Ascending aorta (tissue), 2 donors: ENCODE measurements around the gene MXD4. TPM values are rescaled to one million over a fixed set of nuclear protein-coding genes. Genes with fewer than 3 reads are reported as not detected.

Experiments used
- DNase-seq, 2 donors: peaks; one replicate each; pipeline ENCODE4 v3.0.0-alpha.2; 2019; ENCODE audit warnings: low spot score in 2 of 2
- H3K27ac ChIP-seq, 2 donors: fragments of 200-600 bp; sonication (generic); one replicate each; pipeline ENCODE4 v1.5.1; 2016 to 2017; ENCODE audit warnings: mild to moderate bottlenecking in 1 of 2
- H3K27me3 ChIP-seq: fragments of 200-600 bp; sonication (generic); one replicate; pipeline ENCODE4 v1.5.1; 2017
- H3K36me3 ChIP-seq, 2 donors: fragments of 200-600 bp; sonication (generic); one replicate each; pipeline ENCODE4 v1.5.1; 2016
- H3K4me1 ChIP-seq, 2 donors: fragments of 200-600 bp; sonication (generic); one replicate each; pipeline ENCODE4 v1.5.1; 2016 to 2017; ENCODE audit warnings: mild to moderate bottlenecking in 1 of 2
- H3K4me3 ChIP-seq, 2 donors: fragments of 200-600 bp; sonication (generic); one replicate each; pipeline ENCODE4 v1.5.1; 2016 to 2017; ENCODE audit warnings: mild to moderate bottlenecking in 1 of 2
- H3K9me3 ChIP-seq, 2 donors: fragments of 200-600 bp; sonication (generic); one replicate each; pipeline ENCODE4 v1.5.1; 2016
- CTCF ChIP-seq, 3 experiments: fragments of 200-600 bp in 2 of 3; fragments of 450-650 bp in 1 of 3; sonication (generic) in 2 of 3; IDR thresholded peaks; one replicate each; pipeline ENCODE4 v1.5.1; 2016 to 2019; ENCODE audit warnings: antibody characterized with exemption in 3 of 3, mild to moderate bottlenecking in 1 of 3, moderate library complexity in 1 of 3
- intact Hi-C: fragments of 100-400 bp; cut with DNase I; formaldehyde crosslinking; loops from one replicate; pipeline ENCODE4 v1.15.1; 2023
- total RNA-seq: library from RNA; depleted of rRNA; stranded (reverse); fragments of >200 nt; gene quantifications from one replicate; pipeline ENCODE4 v1.1.0, GENCODE V29; 2016

Gene MXD4
- total RNA-seq, 1 donor from 2014 or later = 83.2 TPM

GRCh38 chr4:2261110-2261852 is 628 bp downstream of the MXD4 start:
- no peaks in the 10 kb centered on the region for H3K36me3 ChIP-seq
- H3K4me3 ChIP-seq = peak overlapping the region; percentile 98
- intact Hi-C loops = loop anchor here (1.0 to 10.0 kb wide), 9 partner anchors 254 to 1924 kb away; partner anchors contain the start of genes ADD1, FAM53A, HTT and HTT-AS
- no peaks in the 10 kb centered on the region for H3K27me3 ChIP-seq
- H3K4me1 ChIP-seq = peaks cover 47 to 63% of the 10 kb centered on the region in 2 donors
- H3K27ac ChIP-seq = peak overlapping the region; percentile 95 to 96
- TF ChIP-seq CTCF (IDR thresholded peaks at IDR 0.05) = no peak
- H3K9me3 ChIP-seq = no peaks in the 10 kb centered on the region
- peak; percentile 7 to 73 for DNase-seq

DNA sequence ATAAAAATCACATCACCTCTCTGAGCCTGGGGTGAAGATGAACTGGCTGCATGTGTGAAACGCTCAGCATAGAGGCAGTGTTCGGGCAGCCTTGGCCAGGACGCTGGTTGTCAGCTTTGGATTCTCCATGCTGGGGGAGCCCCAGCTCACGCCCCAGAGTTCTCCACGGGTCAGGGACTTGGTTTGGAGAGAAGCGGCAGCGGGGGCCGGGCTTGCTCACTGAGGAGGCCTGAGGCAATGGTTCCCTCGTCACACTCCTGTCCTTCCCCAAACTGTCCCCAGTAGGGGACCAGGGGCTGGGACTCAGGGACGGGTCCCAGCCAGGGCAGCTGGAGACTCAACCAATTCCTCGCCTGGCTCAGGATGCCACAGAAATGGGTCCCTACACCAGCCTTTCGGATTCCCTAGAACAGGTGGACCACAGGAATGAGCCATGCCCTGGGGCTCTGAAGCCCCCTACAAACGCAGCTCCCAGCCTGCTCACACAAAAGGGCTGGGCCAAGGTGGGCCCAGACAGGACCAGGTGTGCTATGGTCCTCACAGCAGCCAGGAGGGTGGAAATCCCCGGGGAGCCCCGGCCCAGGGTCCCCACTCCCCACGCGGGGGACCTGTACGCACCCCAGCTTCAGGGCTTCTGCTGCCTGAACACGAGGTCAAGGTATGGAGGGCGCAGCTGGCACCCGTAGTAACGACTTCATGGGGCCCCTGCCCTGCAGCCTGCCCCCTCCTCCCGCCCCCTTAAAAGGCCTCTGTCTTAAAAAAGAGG is 1.4 kb downstream of the MXD4 start:
- H3K36me3 ChIP-seq = no peaks in the 10 kb centered on the region
- peak overlapping the region; percentile 95 to 96 for H3K27ac ChIP-seq
- no peaks in the 10 kb centered on the region for H3K9me3 ChIP-seq
- H3K4me1 ChIP-seq = peaks cover 46 to 64% of the 10 kb centered on the region in 2 donors
- intact Hi-C loops = loop anchor here (1.0 to 10.0 kb wide), 9 partner anchors 253 to 1923 kb away; partner anchors contain the start of genes ADD1, FAM53A, HTT and HTT-AS
- peak overlapping the region; percentile 98 for H3K4me3 ChIP-seq
- peak; percentile 7 to 65 for DNase-seq
- TF ChIP-seq CTCF (IDR thresholded peaks at IDR 0.05) = no peak
- no peaks in the 10 kb centered on the region for H3K27me3 ChIP-seq

DNA sequence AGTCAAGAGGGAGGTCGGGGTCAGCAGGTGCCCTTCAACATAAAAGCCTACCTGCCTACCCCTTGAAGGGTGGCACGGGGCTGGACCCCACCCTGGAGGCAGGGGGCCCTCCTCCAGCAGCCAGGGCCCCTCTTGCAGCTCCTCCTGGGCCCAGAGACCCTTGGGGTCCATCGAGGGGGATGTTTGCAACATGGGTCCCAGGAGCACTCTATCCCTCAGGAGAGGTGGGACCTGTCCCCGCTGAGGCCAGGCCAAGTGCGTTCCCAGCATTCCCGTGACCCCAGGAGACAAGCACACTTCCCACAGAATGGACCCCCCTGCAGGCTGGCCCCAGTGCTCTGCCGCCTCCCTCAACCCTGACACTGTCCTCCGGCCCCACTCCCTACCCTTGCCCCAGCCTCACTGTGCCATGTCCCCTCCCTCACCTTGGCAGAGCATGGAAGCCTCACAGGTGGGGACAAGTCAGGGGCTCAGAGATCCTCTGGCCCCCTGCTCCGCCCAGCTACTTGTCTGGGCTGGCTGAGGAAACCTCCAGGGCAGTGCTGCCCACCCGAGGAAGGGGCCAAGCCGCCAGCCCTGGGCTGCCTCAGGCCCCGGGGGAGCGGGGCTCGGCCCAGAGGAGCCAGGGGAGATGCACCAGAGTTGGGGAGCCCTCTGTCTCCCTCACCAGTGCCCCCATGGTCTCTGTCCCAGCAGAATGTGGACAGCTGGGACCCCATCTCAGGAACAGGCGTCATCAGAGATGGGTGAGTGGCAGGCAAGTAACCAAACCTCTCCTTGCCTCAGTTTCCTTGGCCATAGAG is 2.2 kb downstream of the MXD4 start:
- Histone ChIP-seq H3K4me3 (peak overlapping the region; percentile 98), H3K4me1 (peaks cover 48 to 67% of the 10 kb centered on the region in 2 donors), H3K27ac (peak overlapping the region; percentile 95 to 96), H3K9me3 (no peaks in the 10 kb centered on the region), H3K36me3 (peaks cover 0 to 2% of the 10 kb centered on the region in 2 donors), H3K27me3 (no peaks in the 10 kb centered on the region)
- intact Hi-C loops = loop anchor here (5.0 to 10.0 kb wide), 8 partner anchors 252 to 1922 kb away; partner anchors contain the start of genes ADD1, FAM53A, HTT and HTT-AS
- peak; percentile 4 to 60 for DNase-seq
- TF ChIP-seq CTCF (IDR thresholded peaks at IDR 0.05) = no peak

- peak overlapping the region; percentile 95 to 96 for H3K27ac ChIP-seq
- intact Hi-C loops = no loop called here
- peak overlapping the region; percentile 98 for H3K4me3 ChIP-seq
- no peaks in the 10 kb centered on the region for H3K27me3 ChIP-seq
- TF ChIP-seq CTCF (IDR thresholded peaks at IDR 0.05) = no peak
- DNase-seq = peak; percentile 7 to 65
- peaks cover 0 to 9% of the 10 kb centered on the region in 2 donors for H3K36me3 ChIP-seq
- no peaks in the 10 kb centered on the region for H3K9me3 ChIP-seq
- peaks cover 48 to 70% of the 10 kb centered on the region in 2 donors for H3K4me1 ChIP-seq
Observed at GRCh38 chr4:2259036-2259540, 2.8 kb downstream of the MXD4 start.
